ENCODE results near the gene TNF.
A peak's percentile ranks its signal among the peaks of the same experiment; 100 is the strongest.

TNF gene

DNA sequence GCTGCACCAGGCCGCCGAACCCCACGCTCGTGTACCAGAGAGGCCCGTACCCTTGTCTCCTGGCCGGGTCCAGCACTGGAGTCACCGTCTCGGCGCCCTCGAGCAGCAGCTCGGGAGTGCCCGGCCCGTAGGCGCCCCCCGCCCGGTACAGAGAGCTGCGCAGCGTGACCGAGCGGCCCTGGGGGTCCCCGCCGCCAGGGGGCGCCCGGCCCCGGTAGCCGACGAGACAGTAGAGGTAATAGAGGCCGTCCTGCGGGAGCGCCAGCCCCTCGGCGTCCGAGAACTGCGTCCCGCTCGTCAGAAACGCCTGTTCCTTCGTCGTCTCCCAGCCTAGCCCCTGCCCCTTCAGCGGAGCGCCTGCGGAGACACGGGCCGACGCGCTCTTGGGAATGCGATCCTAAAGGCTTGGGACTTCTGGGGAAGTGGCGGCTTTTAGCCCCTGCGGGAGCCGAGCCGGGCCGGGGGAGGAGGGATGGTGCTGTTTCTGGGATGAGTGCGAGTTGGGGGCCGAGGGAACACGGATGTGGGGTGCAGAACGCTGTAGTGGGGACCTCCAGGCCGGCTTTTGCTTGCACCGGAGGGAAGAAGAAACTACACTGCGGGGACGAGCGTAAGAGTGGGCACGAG, 5.6 kb downstream of the TNF start (continued):
- TF ChIP-seq ZNF155 (tag by site-specific recombination; IDR thresholded peaks at IDR 0.05) (no peak), ZSCAN16 (tag by site-specific recombination; IDR thresholded peaks at IDR 0.05) (no peak), TCF7L2 (IDR thresholded peaks at IDR 0.05; ENCODE audit: borderline replicate concordance, low read depth, low read length) (no peak), ZBTB7A (tag by site-specific recombination; IDR thresholded peaks at IDR 0.05; ENCODE audit: low read depth) (peak; percentile 77; the same call in 1 of the 2 replicates), ZNF174 (tag by site-specific recombination; IDR thresholded peaks at IDR 0.05) (no peak), ZNF16 (tag by site-specific recombination; IDR thresholded peaks at IDR 0.05; ENCODE audit: low read depth) (no peak), ZFHX2 (tag by site-specific recombination; conservative IDR thresholded peaks at IDR 0.05) (no peak), ZNF324 (tag by site-specific recombination; IDR thresholded peaks at IDR 0.05) (peak; percentile 52), YY1 (tag by site-specific recombination; IDR thresholded peaks at IDR 0.05) (0 out of 2 replicates have a peak, but pooled peaks have one; percentile 15), ZNF664 (tag by site-specific recombination; IDR thresholded peaks at IDR 0.05) (no peak), REPIN1 (tag by site-specific recombination; IDR thresholded peaks at IDR 0.05; ENCODE audit: low read depth) (no peak), FEZF1 (tag by site-specific recombination; IDR thresholded peaks at IDR 0.05) (no peak), ZNF530 (tag by site-specific recombination; IDR thresholded peaks at IDR 0.05; ENCODE audit: low read depth) (no peak), ZSCAN30 (tag by site-specific recombination; IDR thresholded peaks at IDR 0.05) (peak; percentile 61; the same call in 1 of the 2 replicates), ZBTB21 (tag by site-specific recombination; IDR thresholded peaks at IDR 0.05) (no peak), HOXA7 (CRISPR knock-in tag; IDR thresholded peaks at IDR 0.05; ENCODE audit: borderline replicate concordance) (no peak), ZNF394 (tag by site-specific recombination; IDR thresholded peaks at IDR 0.05; ENCODE audit: borderline replicate concordance) (no peak), ZNF529 (tag by site-specific recombination; IDR thresholded peaks at IDR 0.05; ENCODE audit: insufficient replicate concordance) (no peak), MEIS1 (CRISPR knock-in tag; IDR thresholded peaks at IDR 0.05; ENCODE audit: borderline replicate concordance) (no peak), GFI1B (tag by site-specific recombination; IDR thresholded peaks at IDR 0.05) (no peak), SCRT2 (tag by site-specific recombination; IDR thresholded peaks at IDR 0.05) (no peak)
- TF ChIP-seq, protein P1, sequence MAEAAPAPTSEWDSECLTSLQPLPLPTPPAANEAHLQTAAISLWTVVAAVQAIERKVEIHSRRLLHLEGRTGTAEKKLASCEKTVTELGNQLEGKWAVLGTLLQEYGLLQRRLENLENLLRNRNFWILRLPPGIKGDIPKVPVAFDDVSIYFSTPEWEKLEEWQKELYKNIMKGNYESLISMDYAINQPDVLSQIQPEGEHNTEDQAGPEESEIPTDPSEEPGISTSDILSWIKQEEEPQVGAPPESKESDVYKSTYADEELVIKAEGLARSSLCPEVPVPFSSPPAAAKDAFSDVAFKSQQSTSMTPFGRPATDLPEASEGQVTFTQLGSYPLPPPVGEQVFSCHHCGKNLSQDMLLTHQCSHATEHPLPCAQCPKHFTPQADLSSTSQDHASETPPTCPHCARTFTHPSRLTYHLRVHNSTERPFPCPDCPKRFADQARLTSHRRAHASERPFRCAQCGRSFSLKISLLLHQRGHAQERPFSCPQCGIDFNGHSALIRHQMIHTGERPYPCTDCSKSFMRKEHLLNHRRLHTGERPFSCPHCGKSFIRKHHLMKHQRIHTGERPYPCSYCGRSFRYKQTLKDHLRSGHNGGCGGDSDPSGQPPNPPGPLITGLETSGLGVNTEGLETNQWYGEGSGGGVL (tag by site-specific recombination; IDR thresholded peaks at IDR 0.05), result no peak
- TF ChIP-seq, protein P2, sequence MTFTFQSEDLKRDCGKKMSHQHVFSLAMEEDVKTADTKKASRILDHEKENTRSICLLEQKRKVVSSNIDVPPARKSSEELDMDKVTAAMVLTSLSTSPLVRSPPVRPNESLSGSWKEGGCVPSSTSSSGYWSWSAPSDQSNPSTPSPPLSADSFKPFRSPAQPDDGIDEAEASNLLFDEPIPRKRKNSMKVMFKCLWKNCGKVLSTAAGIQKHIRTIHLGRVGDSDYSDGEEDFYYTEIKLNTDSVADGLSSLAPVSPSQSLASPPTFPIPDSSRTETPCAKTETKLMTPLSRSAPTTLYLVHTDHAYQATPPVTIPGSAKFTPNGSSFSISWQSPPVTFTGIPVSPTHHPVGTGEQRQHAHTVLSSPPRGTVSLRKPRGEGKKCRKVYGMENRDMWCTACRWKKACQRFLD (tag by site-specific recombination; IDR thresholded peaks at IDR 0.05), result no peak
- TF ChIP-seq, protein P3, sequence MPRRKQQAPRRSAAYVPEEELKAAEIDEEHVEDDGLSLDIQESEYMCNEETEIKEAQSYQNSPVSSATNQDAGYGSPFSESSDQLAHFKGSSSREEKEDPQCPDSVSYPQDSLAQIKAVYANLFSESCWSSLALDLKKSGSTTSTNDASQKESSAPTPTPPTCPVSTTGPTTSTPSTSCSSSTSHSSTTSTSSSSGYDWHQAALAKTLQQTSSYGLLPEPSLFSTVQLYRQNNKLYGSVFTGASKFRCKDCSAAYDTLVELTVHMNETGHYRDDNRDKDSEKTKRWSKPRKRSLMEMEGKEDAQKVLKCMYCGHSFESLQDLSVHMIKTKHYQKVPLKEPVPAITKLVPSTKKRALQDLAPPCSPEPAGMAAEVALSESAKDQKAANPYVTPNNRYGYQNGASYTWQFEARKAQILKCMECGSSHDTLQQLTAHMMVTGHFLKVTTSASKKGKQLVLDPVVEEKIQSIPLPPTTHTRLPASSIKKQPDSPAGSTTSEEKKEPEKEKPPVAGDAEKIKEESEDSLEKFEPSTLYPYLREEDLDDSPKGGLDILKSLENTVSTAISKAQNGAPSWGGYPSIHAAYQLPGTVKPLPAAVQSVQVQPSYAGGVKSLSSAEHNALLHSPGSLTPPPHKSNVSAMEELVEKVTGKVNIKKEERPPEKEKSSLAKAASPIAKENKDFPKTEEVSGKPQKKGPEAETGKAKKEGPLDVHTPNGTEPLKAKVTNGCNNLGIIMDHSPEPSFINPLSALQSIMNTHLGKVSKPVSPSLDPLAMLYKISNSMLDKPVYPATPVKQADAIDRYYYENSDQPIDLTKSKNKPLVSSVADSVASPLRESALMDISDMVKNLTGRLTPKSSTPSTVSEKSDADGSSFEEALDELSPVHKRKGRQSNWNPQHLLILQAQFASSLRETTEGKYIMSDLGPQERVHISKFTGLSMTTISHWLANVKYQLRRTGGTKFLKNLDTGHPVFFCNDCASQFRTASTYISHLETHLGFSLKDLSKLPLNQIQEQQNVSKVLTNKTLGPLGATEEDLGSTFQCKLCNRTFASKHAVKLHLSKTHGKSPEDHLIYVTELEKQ (tag by site-specific recombination; IDR thresholded peaks at IDR 0.05; ENCODE audit: borderline replicate concordance), result no peak
- TF ChIP-seq, protein P4, sequence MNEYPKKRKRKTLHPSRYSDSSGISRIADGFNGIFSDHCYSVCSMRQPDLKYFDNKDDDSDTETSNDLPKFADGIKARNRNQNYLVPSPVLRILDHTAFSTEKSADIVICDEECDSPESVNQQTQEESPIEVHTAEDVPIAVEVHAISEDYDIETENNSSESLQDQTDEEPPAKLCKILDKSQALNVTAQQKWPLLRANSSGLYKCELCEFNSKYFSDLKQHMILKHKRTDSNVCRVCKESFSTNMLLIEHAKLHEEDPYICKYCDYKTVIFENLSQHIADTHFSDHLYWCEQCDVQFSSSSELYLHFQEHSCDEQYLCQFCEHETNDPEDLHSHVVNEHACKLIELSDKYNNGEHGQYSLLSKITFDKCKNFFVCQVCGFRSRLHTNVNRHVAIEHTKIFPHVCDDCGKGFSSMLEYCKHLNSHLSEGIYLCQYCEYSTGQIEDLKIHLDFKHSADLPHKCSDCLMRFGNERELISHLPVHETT (tag by site-specific recombination; IDR thresholded peaks at IDR 0.05), result no peak
- TF ChIP-seq, protein P5, sequence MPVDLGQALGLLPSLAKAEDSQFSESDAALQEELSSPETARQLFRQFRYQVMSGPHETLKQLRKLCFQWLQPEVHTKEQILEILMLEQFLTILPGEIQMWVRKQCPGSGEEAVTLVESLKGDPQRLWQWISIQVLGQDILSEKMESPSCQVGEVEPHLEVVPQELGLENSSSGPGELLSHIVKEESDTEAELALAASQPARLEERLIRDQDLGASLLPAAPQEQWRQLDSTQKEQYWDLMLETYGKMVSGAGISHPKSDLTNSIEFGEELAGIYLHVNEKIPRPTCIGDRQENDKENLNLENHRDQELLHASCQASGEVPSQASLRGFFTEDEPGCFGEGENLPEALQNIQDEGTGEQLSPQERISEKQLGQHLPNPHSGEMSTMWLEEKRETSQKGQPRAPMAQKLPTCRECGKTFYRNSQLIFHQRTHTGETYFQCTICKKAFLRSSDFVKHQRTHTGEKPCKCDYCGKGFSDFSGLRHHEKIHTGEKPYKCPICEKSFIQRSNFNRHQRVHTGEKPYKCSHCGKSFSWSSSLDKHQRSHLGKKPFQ (tag by site-specific recombination; IDR thresholded peaks at IDR 0.05), result no peak
- TF ChIP-seq, protein P6, sequence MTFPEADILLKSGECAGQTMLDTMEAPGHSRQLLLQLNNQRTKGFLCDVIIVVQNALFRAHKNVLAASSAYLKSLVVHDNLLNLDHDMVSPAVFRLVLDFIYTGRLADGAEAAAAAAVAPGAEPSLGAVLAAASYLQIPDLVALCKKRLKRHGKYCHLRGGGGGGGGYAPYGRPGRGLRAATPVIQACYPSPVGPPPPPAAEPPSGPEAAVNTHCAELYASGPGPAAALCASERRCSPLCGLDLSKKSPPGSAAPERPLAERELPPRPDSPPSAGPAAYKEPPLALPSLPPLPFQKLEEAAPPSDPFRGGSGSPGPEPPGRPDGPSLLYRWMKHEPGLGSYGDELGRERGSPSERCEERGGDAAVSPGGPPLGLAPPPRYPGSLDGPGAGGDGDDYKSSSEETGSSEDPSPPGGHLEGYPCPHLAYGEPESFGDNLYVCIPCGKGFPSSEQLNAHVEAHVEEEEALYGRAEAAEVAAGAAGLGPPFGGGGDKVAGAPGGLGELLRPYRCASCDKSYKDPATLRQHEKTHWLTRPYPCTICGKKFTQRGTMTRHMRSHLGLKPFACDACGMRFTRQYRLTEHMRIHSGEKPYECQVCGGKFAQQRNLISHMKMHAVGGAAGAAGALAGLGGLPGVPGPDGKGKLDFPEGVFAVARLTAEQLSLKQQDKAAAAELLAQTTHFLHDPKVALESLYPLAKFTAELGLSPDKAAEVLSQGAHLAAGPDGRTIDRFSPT (tag by site-specific recombination; IDR thresholded peaks at IDR 0.05), result no peak
